Measurements from ENCODE around the gene SAMMSON.

Gene SAMMSON

GRCh38 chr3:70078778-70079177, 79.2 kb downstream of the SAMMSON start:
- DNase-seq (ENCODE audit: low spot score) = no peak
- no peak for TF ChIP-seq CTCF (IDR thresholded peaks at IDR 0.05; ENCODE audit: extremely low read depth, missing control alignments)

- TF ChIP-seq CTCF (IDR thresholded peaks at IDR 0.05; ENCODE audit: extremely low read depth, missing control alignments) = no peak
- DNase-seq (ENCODE audit: low spot score) = no peak
Measured at GRCh38 chr3:70085613-70086012, 86.1 kb downstream of the SAMMSON start.

- no peak for DNase-seq (ENCODE audit: low spot score)
- TF ChIP-seq CTCF (IDR thresholded peaks at IDR 0.05; ENCODE audit: extremely low read depth, missing control alignments) = no peak
Measured at GRCh38 chr3:70086336-70086735, 86.8 kb downstream of the SAMMSON start.

- peak; percentile 28 for DNase-seq (ENCODE audit: low spot score)
- TF ChIP-seq CTCF (IDR thresholded peaks at IDR 0.05; ENCODE audit: extremely low read depth, missing control alignments) = no peak
Measured at GRCh38 chr3:70090322-70090913, 90.9 kb downstream of the SAMMSON start.

GRCh38 chr3:70094197-70094596, 94.7 kb downstream of the SAMMSON start:
- DNase-seq (ENCODE audit: low spot score) = peak; percentile 4
- TF ChIP-seq CTCF (IDR thresholded peaks at IDR 0.05; ENCODE audit: extremely low read depth, missing control alignments) = no peak

- TF ChIP-seq CTCF (IDR thresholded peaks at IDR 0.05; ENCODE audit: extremely low read depth, missing control alignments) = no peak
- DNase-seq (ENCODE audit: low spot score) = no peak
Measured at GRCh38 chr3:70095260-70095659, 95.7 kb downstream of the SAMMSON start.

GRCh38 chr3:70096376-70097066, 97.0 kb downstream of the SAMMSON start:
- peak; percentile 34 for DNase-seq (ENCODE audit: low spot score)
- TF ChIP-seq CTCF (IDR thresholded peaks at IDR 0.05; ENCODE audit: extremely low read depth, missing control alignments) = no peak
